ENCODE results near the gene ACVR1. TPM values are rescaled to one million over a fixed set of nuclear protein-coding genes. Genes with fewer than 3 reads are reported as not detected.

The ACVR1 gene
- 4.4 and 4.6 TPM in 2 replicates for total RNA-seq

GRCh38 chr2:157876066-157876785 lies at the start of gene ACVR1:
ACVR1 (minus strand) TSS chr2:157876330; CDS start chr2:157799493, 76,837 bp downstream.
- ChIA-PET POLR2A (interaction anchor here (0.8 to 2.1 kb wide), 6 partner anchors 11 to 1534 kb away, joined by 3 to 31 read pairs (median 4); partner anchors contain the start of gene CYTIP), CTCF (interaction anchor here (0.8 to 1.4 kb wide), 3 partner anchors 16 to 42 kb away, joined by 3 to 5 read pairs (median 3); no protein-coding TSS in a partner anchor)
- Mint-ChIP-seq H3K9me3 (no peaks in the 10 kb centered on the region), H3K4me3 (peak within 1 kb of the TSS; percentile 88), H3K27ac (peak within 1 kb of the TSS; percentile 76), H3K36me3 (ENCODE audit: low read depth) (peaks cover 4% of the 10 kb centered on the region), H3K4me1 (peaks cover 21% of the 10 kb centered on the region), H3K27me3 (no peaks in the 10 kb centered on the region)
- ATAC-seq (ENCODE audit: low read depth) (peak; percentile 80), DNase-seq (peak; percentile 76)
- intact Hi-C loops (cut with micrococcal nuclease), result loop anchor here (1.0 to 10.0 kb wide), 10 partner anchors 21 to 1839 kb away; partner anchors contain the start of genes ACVR1C, CYTIP, MARCHF7 and NR4A2
- TF ChIP-seq, protein P1, sequence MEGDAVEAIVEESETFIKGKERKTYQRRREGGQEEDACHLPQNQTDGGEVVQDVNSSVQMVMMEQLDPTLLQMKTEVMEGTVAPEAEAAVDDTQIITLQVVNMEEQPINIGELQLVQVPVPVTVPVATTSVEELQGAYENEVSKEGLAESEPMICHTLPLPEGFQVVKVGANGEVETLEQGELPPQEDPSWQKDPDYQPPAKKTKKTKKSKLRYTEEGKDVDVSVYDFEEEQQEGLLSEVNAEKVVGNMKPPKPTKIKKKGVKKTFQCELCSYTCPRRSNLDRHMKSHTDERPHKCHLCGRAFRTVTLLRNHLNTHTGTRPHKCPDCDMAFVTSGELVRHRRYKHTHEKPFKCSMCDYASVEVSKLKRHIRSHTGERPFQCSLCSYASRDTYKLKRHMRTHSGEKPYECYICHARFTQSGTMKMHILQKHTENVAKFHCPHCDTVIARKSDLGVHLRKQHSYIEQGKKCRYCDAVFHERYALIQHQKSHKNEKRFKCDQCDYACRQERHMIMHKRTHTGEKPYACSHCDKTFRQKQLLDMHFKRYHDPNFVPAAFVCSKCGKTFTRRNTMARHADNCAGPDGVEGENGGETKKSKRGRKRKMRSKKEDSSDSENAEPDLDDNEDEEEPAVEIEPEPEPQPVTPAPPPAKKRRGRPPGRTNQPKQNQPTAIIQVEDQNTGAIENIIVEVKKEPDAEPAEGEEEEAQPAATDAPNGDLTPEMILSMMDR (IDR thresholded peaks at IDR 0.05), result no peak

DNA sequence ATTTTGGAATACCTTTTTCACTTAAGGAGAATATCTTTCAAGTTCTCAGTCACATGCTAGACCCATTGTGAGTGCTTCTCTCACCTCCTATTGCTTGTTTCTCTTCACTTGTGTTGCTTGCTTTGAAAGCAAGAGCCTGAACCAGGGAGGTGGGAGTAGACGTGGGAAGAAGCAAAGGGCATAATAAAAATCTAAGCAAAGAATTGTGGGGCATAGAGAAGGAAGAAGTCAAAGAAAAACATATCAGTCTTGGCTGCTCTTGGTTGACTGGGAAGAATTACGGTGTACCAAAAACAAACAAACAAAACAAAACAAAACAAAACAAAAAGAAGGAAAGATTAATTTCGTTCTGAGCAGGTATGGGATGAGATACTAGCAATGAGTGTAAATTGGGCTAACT lies 48.9 kb upstream of the ACVR1 start:
- Mint-ChIP-seq H3K9me3 (no peaks in the 10 kb centered on the region), H3K36me3 (ENCODE audit: low read depth) (no peaks in the 10 kb centered on the region), H3K27me3 (peaks cover 4% of the 10 kb centered on the region), H3K4me3 (no peak overlapping the region), H3K27ac (no peak overlapping the region), H3K4me1 (no peaks in the 10 kb centered on the region)
- TF ChIP-seq, protein P1 (IDR thresholded peaks at IDR 0.05), result no peak
- CTCF ChIA-PET, result no interaction called here
- ATAC-seq (ENCODE audit: low read depth), result no peak
- POLR2A ChIA-PET, result no interaction called here
- intact Hi-C loops (cut with micrococcal nuclease), result no loop called here
- no peak for DNase-seq

DNA sequence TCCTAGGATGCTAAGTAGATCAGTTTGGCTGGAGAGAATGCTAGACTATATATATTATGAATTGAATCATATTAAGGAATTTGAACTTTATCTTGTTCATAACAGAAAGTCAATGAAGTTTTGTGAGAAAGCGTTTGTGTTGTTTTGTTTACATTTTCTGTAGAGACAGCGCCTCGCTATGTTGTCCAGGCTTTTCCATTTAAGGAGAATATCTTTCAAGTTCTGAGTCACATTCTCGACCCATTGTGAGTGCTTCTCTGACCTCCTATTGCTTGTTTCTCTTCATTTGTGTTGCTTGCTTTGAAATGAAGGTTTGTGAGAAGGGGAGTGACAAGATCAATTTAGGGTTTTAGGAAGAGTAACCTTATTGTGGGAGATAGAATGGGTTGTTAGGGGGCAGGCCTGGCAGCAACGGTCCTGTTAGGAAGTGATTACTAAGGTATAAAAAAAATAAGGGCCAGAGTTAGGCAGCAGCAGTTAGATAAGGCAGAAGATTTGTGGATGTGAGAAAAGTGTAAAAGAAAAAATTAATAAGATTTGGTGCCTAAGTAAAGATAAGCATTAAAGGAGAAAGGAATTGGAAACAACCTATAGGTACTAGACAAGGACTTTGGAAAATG lies 47.6 kb upstream of the ACVR1 start:
- no peak overlapping the region for H3K4me3 Mint-ChIP-seq
- peaks cover 4% of the 10 kb centered on the region for H3K27me3 Mint-ChIP-seq
- CTCF ChIA-PET, result no interaction called here
- ATAC-seq (ENCODE audit: low read depth), result no peak
- no peaks in the 10 kb centered on the region for H3K9me3 Mint-ChIP-seq
- TF ChIP-seq, protein P1 (IDR thresholded peaks at IDR 0.05), result no peak
- DNase-seq, result no peak
- no peak overlapping the region for H3K27ac Mint-ChIP-seq
- intact Hi-C loops (cut with micrococcal nuclease), result no loop called here
- H3K36me3 Mint-ChIP-seq (ENCODE audit: low read depth), result no peaks in the 10 kb centered on the region
- H3K4me1 Mint-ChIP-seq, result no peaks in the 10 kb centered on the region
- POLR2A ChIA-PET, result no interaction called here

DNA sequence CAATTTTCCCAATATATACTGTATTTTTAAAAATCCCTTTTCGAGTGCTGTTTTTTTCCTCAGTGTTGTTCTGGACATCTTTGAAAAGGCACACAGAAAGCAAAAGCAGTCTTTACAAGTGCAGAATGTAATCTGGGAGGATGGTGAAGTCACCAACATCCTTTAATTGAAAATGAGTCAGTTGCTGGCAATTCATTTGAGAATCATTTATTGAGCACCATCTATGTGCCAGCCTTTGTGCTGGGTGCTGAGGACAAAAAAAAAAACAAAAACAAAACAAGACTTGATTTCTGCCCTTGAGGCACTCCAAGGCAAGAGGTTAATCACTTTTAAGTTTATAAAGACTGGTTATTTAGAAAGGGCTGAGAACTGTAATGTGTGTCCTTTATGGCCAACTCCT lies 46.7 kb upstream of the ACVR1 start:
- CTCF ChIA-PET, result no interaction called here
- TF ChIP-seq, protein P1 (IDR thresholded peaks at IDR 0.05), result no peak
- H3K4me3 Mint-ChIP-seq, result no peak overlapping the region
- H3K36me3 Mint-ChIP-seq (ENCODE audit: low read depth), result no peaks in the 10 kb centered on the region
- intact Hi-C loops (cut with micrococcal nuclease), result no loop called here
- no peak overlapping the region for H3K27ac Mint-ChIP-seq
- H3K27me3 Mint-ChIP-seq, result peaks cover 6% of the 10 kb centered on the region
- ATAC-seq (ENCODE audit: low read depth) (no peak), DNase-seq (no peak)
- POLR2A ChIA-PET, result no interaction called here
- no peaks in the 10 kb centered on the region for H3K9me3 Mint-ChIP-seq
- H3K4me1 Mint-ChIP-seq, result no peaks in the 10 kb centered on the region

DNA sequence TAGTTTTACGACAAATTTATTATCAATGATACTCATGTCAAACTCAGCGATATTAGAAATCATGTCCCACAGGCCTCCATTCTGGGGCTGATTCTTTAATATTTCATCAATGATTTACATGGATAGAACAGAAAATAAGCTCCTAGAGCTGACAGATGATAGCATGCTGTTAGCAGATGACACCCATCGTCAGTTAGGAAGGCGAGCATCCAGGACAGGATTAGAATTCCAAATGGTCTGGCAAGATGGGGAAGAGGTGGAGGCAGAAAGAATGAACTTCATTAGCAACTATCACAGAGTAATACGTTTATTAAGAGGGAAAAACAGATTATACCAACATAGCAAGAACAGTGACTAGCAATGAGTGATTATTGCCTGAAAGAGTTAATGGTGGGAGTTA lies 46.2 kb upstream of the ACVR1 start:
- no peak overlapping the region for H3K27ac Mint-ChIP-seq
- H3K27me3 Mint-ChIP-seq, result peaks cover 6% of the 10 kb centered on the region
- intact Hi-C loops (cut with micrococcal nuclease), result no loop called here
- ChIA-PET POLR2A (no interaction called here), CTCF (no interaction called here)
- TF ChIP-seq, protein P1 (IDR thresholded peaks at IDR 0.05), result no peak
- no peaks in the 10 kb centered on the region for H3K9me3 Mint-ChIP-seq
- no peak for DNase-seq
- no peak for ATAC-seq (ENCODE audit: low read depth)
- H3K36me3 Mint-ChIP-seq (ENCODE audit: low read depth), result no peaks in the 10 kb centered on the region
- H3K4me3 Mint-ChIP-seq, result no peak overlapping the region
- no peaks in the 10 kb centered on the region for H3K4me1 Mint-ChIP-seq

All from activated B cell treated with CpG ODN at 0.5 μM for 24 hours (primary cell).